GM18873 (cell line): ENCODE data around the gene COX20.

Experiments
- ATAC-seq: cut with Tn5 transposase; IDR thresholded peaks from one replicate; pipeline ENCODE4 v1.9.1; 2021; ENCODE audit warnings: mild to moderate bottlenecking, moderate library complexity, moderate number of reproducible peaks; ENCODE audit not compliant: unreplicated experiment, low FRiP score

COX20 gene

GRCh38 chr1:244868484-244869363, 33.3 kb downstream of the COX20 start:
- ATAC-seq: no peak

DNA sequence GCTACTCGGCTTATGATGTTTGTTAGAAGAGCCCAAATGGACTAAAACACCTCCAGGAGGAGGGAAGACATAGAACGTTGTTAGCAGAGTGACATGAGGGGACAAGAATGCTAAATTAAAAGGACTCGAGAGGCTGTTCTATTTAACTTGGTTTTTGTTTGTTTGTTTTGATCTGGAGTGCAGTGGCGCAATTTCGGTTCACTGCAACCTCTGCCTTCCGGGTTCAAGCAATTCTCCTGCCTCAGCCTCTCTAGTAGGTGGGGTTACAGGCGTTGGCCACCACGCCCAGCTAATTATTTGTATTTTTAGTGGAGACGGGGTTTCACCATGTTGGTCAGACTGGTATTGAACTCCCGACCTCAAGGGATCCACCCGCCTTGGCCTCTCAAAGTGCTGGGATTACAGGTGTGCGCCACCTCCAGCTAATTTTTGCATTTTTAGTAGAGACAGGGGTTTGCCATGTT, 33.9 kb downstream of the COX20 start:
- ATAC-seq: no peak

DNA sequence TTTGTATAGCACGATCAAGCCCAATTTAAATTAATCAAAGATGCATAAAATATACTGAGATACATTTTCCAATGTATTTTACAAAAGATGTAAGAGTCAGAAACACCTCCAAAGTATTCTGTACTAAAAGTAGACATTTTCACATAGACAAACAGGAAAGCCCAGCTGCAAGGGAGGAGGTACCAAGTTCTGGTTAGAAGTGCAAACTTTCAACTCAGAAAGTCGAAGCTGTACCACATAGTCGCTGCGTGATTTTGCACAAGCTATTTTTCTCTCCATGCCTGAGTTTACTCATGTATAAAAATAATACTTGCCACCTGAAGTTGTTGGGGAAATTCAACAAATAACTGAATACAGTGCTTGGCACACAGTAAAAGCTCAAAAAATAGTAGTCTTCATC, 34.5 kb downstream of the COX20 start:
- ATAC-seq: no peak

- ATAC-seq: no peak
Measured at GRCh38 chr1:244874974-244875579, 39.6 kb downstream of the COX20 start.

DNA sequence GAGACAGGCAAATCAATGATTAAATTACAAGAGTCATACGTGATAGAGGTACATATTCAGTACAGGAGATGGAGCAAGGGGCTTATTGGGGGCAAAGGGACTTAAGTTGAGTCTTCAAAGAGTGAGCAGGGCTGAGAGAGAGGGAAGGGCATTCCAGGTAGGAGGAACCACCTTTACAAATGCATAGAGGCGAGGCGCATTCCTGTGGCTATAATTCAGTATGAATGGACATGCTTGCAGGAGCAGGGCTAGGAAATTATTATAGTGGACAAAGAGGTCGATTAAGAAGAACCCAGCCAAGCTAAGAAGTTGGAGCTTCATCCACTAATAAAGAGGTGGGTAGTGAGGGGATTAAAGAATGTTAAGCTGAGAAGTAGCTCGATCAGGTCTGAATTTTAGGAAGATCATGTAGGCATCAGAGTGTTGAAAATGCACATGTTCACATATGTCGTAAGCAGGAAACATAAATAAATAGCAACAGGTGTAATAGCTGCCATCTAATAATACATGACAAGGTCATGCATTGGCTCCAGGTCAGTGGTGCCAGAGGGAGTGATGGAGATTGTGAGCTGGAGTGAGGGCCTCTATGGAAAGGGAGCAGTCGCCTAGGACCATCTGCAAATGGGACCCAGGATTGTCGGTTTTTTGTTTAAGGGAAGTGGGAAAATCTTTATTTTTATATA, 40.9 kb downstream of the COX20 start:
- ATAC-seq: no peak

DNA sequence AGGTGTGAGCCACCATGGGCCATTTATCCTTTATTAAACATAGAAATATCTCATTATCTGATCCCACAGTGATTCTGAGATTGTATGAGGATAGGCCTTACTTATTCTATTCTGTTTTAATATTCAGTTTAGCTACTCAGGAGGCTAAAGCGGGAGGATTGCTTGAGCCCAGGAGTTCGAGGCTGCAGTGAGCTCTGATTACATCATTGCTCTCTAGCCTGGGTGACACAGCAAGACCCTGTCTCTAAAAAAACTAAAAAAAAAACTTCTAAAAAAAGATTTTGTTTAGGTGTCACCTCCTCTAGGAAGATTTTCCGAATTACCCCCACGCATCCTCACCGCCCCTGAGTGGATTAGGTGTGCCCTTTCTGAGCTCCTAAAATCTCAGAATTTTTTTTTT, 43.2 kb downstream of the COX20 start:
- no peak for ATAC-seq

DNA sequence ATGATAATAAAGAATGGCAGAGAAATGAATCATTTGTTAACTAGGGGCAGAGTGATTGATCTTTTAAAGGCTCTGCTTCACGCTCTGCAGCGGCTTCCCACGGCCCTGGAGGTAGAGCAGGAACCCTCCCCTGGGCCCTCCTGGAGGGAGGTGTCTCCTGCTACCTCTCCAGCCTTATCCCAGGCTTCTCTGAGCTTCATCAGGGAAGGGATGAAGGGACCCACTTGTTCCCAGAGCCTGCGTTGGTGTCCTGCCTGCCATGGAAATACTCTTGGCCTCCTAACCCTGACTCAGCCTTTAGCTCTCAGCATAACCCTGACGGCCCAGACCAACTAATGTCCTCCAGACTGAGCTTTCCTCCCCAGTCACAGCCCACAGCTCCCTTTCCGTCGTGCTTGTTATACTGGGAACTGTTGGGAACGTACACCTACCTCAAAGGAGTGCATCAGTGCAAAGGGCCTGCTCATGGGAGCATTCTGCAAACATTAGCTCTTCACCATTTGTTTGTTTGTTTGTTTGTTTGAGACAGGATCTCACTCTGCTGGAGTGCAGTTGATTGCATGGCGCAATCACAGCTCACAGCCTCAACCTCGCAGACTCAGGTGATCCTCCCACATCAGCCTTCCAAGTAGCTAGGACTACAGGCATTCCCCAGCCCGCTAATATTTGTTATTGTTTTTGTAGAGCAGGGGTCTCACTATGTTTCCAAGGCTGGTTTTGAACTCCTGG, 46.3 kb downstream of the COX20 start:
- ATAC-seq: no peak

- ATAC-seq: no peak
Measured at GRCh38 chr1:244887281-244887680, 51.8 kb downstream of the COX20 start.

DNA sequence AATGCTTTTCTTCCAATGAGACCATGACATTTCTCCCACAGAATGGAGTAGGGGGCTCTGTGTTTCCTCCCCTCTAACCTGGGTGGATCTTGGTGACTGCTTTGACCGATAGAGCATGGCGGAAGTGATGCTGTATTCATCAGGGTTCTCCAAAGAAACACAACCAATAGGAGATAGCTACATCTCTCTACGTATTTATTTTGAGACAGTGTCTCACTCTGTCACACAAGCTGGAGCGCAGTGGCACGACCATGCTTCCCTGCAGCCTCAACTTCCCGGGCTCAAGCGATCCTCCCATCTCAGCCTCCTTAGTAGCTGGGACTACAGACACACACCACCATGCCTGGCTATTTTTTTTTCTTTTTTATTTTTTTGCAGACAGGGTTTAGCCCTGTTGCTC, 58.4 kb downstream of the COX20 start:
- ATAC-seq: no peak
